Adrenal gland (tissue), 12 donors: Measurements from ENCODE around the gene PXMP2. TPM values are rescaled to one million over a fixed set of nuclear protein-coding genes. Genes with fewer than 3 reads are reported as not detected.

Source experiments
- DNase-seq, 7 donors: peaks; one replicate each; pipeline ENCODE4 v3.0.0-alpha.2; 2019 to 2020
- H3K27ac ChIP-seq, 5 donors: fragments of 200-600 bp; sonication (generic) in 4 of 5; 1 replicate in 3 of 5; 2 replicates in 2 of 5; pipeline versions ENCODE4 v1.5.1 to v1.8.0; 2016 to 2020; ENCODE audit warnings: mild to moderate bottlenecking in 1 of 5
- H3K27me3 ChIP-seq: fragments of 200-600 bp; 2 replicates; pipeline ENCODE4 v1.8.0; 2021
- H3K36me3 ChIP-seq, 2 donors: fragments of 200-600 bp; replicated peaks in 1 of 2; 1 replicate in 1 of 2; 2 replicates in 1 of 2; pipeline versions ENCODE4 v1.5.1 to v1.8.0; 2018 to 2022
- H3K4me1 ChIP-seq, 2 donors: fragments of 200-600 bp; replicated peaks in 1 of 2; 1 replicate in 1 of 2; 2 replicates in 1 of 2; pipeline versions ENCODE4 v1.5.1 to v1.8.0; 2018 to 2021
- H3K4me3 ChIP-seq, 4 donors: fragments of 200-600 bp; sonication (generic) in 3 of 4; one replicate each; pipeline ENCODE4 v1.5.1; 2016 to 2018
- H3K9me3 ChIP-seq, 3 donors: fragments of 200-600 bp; sonication (generic) in 1 of 3; replicated peaks in 1 of 3; 1 replicate in 2 of 3; 2 replicates in 1 of 3; pipeline versions ENCODE4 v1.5.1 to v1.8.0; 2016 to 2021
- CTCF ChIP-seq, 6 experiments: fragments of 450-650 bp in 4 of 6; fragments of 200-600 bp in 2 of 6; sonication (generic) in 1 of 6; IDR thresholded peaks; 1 replicate in 5 of 6; 2 replicates in 1 of 6; pipeline versions ENCODE4 v1.5.1 to v1.8.0; 2016 to 2021; ENCODE audit warnings: antibody characterized with exemption in 6 of 6, mild to moderate bottlenecking in 2 of 6, moderate library complexity in 1 of 6
- POLR2A ChIP-seq, 2 donors: fragments of 450-650 bp; IDR thresholded peaks; one replicate each; pipeline ENCODE4 v1.6.1; 2017; ENCODE audit warnings: antibody characterized with exemption in 2 of 2, mild to moderate bottlenecking in 2 of 2, moderate library complexity in 1 of 2
- WGBS, 4 donors: extraction: QIAGEN DNeasy Blood & Tissue Kit in 2 of 4; methylation state at CpG; one replicate each; pipeline versions ENCODE4 v1.1.5 to v1.1.7; 2013 to 2017; 5-methylcytosine and 5-hydroxymethylcytosine counted together
- intact Hi-C, 2 donors: fragments of 100-400 bp; cut with DNase I; formaldehyde crosslinking; loops; one replicate each; pipeline versions ENCODE4 v1.14.1 to v1.15.0; 2022 to 2023
- polyA plus RNA-seq, 3 donors: library from polyadenylated mRNA; stranded (reverse); fragments of 200-250 nt in 2 of 3; fragments of 350-450 nt in 1 of 3; fragmentation: Illumina TruSeq in 1 of 3; extraction: RNeasy Lipid Tissue Mini Kit (QIAGEN cat#74804) in 1 of 3; gene quantifications; one replicate each; pipeline ENCODE4 v1.2.3, GENCODE V29; 2013 to 2014
- total RNA-seq, 9 donors: library from RNA; depleted of rRNA in 4 of 9; stranded (reverse); fragments of >200 nt in 4 of 9; fragments of 120-200 nt in 1 of 9; fragmentation: NEBNext Ultra II Directional in 1 of 9; extraction: Animal tissue kit (Norgen Biotek cat#: 25700) in 1 of 9; gene quantifications; one replicate each; pipeline versions ENCODE4 v1.1.0 to v1.2.4, GENCODE V29; 2013 to 2023
- donor health status: healthy with polysubstance abuse.
- donor health status: Bipolar disorder and iron deficiency.
- donor health status: DM: yes; HTN: yes; CAD: no.
- donor health status: DM: no; HTN: no; CAD: no.
- donor health status: DM: no; HTN: no; CAD: no.
- donor health status: DM: yes; HTN: yes; CAD: no.

Gene PXMP2
- total and polyA plus RNA-seq, 12 donors, result 8.2 to 51.7 (median 20.2) TPM

GRCh38 chr12:132646850-132647249 lies 40.5 kb upstream of the PXMP2 start:
- no peak for DNase-seq
- WGBS, 4 donors, result 91 to 97% (median 93%) methylated on average over 7 of the region's 7 CpGs
- Histone ChIP-seq H3K27ac (no peak overlapping the region), H3K36me3 (peaks cover 0 to 29% of the 10 kb centered on the region in 2 donors), H3K4me3 (no peak overlapping the region), H3K4me1 (no peaks in the 10 kb centered on the region), H3K27me3 (no peaks in the 10 kb centered on the region), H3K9me3 (no peaks in the 10 kb centered on the region)
- no peak for TF ChIP-seq POLR2A (IDR thresholded peaks at IDR 0.05)
- TF ChIP-seq CTCF (IDR thresholded peaks at IDR 0.05), result no peak
- intact Hi-C loops, result no loop called here

- intact Hi-C loops, result no loop called here
- Histone ChIP-seq H3K36me3 (peaks cover 0 to 26% of the 10 kb centered on the region in 2 donors), H3K9me3 (no peaks in the 10 kb centered on the region), H3K27ac (no peak overlapping the region), H3K27me3 (no peaks in the 10 kb centered on the region), H3K4me3 (no peak overlapping the region), H3K4me1 (no peaks in the 10 kb centered on the region)
- TF ChIP-seq CTCF (IDR thresholded peaks at IDR 0.05), result no peak
- TF ChIP-seq POLR2A (IDR thresholded peaks at IDR 0.05), result no peak
- no peak for DNase-seq
- WGBS, 4 donors, result 96 to 99% (median 97%) methylated on average over 10 of the region's 10 CpGs
These were observed 39.5 kb upstream of the PXMP2 start for GRCh38 chr12:132647858-132648257.

- Histone ChIP-seq H3K9me3 (no peaks in the 10 kb centered on the region), H3K36me3 (peaks cover 0 to 23% of the 10 kb centered on the region in 2 donors), H3K4me3 (no peak overlapping the region), H3K4me1 (no peaks in the 10 kb centered on the region), H3K27me3 (no peaks in the 10 kb centered on the region), H3K27ac (no peak overlapping the region)
- intact Hi-C loops, result no loop called here
- 94 to 98% (median 96%) methylated on average over 20 to 24 of the region's 24 CpGs for WGBS, 4 donors
- TF ChIP-seq POLR2A (IDR thresholded peaks at IDR 0.05), result no peak
- TF ChIP-seq CTCF (IDR thresholded peaks at IDR 0.05), result no peak
- no peak for DNase-seq
These were observed 38.7 kb upstream of the PXMP2 start for GRCh38 chr12:132648616-132649225.

GRCh38 chr12:132649226-132649945 lies 38.0 kb upstream of the PXMP2 start:
- no peak for DNase-seq
- Histone ChIP-seq H3K4me3 (no peak overlapping the region), H3K9me3 (no peaks in the 10 kb centered on the region), H3K27ac (no peak overlapping the region), H3K4me1 (no peaks in the 10 kb centered on the region), H3K27me3 (no peaks in the 10 kb centered on the region), H3K36me3 (peaks cover 0 to 23% of the 10 kb centered on the region in 2 donors)
- TF ChIP-seq CTCF (IDR thresholded peaks at IDR 0.05) (no peak), POLR2A (IDR thresholded peaks at IDR 0.05) (no peak)
- WGBS, 4 donors, result 89 to 98% (median 96%) methylated on average over 8 to 27 of the region's 27 CpGs
- intact Hi-C loops, result no loop called here
